HG03025 (cell line): ENCODE results near the gene GOT1.

Experiments
- ATAC-seq: cut with Tn5 transposase; IDR thresholded peaks from one replicate; pipeline ENCODE4 v1.9.1; 2021; ENCODE audit warnings: mild to moderate bottlenecking, moderate library complexity; ENCODE audit not compliant: unreplicated experiment, low FRiP score

Gene GOT1

GRCh38 chr10:99403674-99404073 is 26.8 kb downstream of the GOT1 start:
- ATAC-seq = no peak

DNA sequence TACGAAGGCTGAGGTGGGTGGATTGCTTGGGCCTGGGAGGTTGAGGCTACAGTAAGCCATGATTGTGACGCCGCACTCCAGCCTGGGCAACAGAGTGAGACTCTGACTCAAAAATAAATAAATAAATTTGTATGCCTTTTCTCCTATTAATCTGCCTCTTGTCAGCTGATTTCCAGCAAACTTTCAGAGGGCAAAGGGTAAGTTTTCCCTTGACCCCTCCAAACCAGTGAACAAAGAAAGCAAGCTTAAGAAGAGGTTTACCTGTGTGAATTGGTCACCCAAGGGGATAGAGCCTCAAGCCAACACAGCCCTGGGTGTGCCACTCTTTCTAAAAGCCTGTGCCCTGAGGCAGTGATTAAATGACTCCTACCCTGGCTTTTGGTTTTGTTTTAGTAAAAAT is 30.8 kb downstream of the GOT1 start:
- ATAC-seq = no peak

GRCh38 chr10:99396471-99396870 is 34.0 kb downstream of the GOT1 start:
- no peak for ATAC-seq

GRCh38 chr10:99395750-99396445 is 34.5 kb downstream of the GOT1 start:
- ATAC-seq = no peak

GRCh38 chr10:99394761-99395386 is 35.5 kb downstream of the GOT1 start:
- ATAC-seq = no peak

DNA sequence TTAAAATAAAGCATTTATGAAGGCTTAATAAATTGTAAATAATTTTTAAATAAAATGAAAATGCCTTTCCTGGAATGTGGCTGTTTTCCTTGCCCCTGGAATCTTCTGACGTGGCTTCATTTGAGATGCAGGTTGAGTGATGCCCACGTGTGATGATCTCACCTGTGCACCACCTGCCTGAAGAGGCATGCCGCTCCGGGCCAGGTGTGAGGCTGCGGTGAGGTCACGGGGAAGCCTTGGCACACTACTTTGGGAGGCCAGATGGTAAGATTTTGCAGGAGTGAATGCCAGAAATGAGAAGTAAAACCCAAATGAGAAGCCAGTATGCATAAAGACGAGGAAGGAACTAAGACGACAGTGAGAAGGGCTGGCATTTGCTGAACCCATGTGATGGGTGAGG is 36.2 kb downstream of the GOT1 start:
- no peak for ATAC-seq

- no peak for ATAC-seq
Measured at GRCh38 chr10:99393683-99394082, 36.7 kb downstream of the GOT1 start.

GRCh38 chr10:99393036-99393435 is 37.4 kb downstream of the GOT1 start:
- no peak for ATAC-seq

- ATAC-seq = no peak
Measured at GRCh38 chr10:99391346-99391745, 39.1 kb downstream of the GOT1 start.

DNA sequence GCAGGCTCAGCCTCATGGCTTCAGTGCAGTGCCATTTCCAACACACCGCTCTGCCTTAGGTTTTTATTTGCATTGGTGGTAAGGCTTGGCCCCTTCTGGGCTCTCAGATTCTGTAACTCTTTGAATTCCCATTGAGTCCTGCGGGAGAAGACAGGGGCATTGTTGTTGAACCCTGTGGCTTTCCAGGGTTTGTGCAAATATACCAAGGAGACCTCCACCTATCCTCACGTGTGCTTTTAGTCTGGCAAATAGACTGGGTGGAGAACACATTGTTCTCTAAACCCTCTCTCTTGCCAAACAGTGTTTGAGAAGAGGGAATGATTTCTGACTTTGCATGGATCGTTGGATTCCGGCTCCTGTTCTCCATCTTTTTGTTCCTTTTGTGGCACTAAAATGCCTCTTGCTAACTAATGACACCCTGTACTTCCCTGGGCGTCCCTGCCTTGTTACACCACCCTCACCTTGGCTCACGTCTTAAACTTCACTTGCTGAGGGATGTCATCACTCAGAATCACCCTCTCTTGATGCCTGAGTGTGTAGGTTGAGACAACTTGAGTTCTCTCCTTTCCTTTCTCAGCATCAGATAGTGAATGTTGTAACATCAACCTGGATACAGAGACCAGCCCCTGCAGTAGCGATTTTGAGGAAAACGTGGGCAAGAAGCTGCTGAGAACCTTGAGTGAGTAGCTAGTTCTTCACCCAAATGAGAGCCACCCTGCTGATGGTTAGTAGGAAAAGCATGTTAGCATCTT is 40.5 kb downstream of the GOT1 start:
- no peak for ATAC-seq

DNA sequence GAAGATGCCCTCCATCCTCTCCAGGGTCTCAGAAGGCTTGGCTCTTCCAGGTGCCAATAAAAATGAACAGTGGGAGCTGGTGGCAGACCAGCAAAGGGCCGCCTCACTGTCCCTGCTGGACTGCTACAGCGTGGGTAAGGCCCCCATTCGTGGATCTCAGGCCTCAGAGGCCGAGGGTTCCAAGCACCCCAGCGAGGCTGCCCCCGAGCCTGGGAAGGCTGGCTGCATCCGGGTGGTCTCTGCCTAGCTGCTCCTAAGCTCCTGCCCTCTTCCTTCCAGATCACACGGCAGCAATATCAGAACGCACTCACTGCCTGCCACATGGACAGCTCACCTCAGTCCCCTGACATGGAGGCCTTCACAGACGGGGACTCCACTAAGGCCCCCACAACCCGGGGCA is 42.9 kb downstream of the GOT1 start:
- ATAC-seq = no peak

DNA sequence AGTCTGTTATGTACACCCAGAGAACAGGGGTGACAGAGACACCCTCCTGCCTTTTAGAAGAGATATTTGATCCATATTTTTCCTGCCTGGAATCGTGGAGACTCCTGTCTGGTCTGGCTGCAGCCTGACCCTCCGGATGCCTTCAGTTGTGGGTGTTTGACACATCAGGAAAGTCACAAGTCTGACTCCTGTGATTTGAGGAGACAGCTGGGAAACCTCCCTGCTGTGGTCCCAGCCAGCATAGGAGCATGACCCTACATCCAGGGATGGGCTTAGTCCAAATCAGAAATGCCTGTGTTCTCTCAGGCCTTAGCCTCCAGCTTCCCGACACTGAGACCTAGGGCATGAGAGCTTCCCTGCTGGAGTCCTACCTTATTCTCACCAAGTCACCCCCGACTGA is 43.4 kb downstream of the GOT1 start:
- ATAC-seq = no peak

GRCh38 chr10:99382176-99382575 is 48.2 kb downstream of the GOT1 start:
- ATAC-seq = no peak

DNA sequence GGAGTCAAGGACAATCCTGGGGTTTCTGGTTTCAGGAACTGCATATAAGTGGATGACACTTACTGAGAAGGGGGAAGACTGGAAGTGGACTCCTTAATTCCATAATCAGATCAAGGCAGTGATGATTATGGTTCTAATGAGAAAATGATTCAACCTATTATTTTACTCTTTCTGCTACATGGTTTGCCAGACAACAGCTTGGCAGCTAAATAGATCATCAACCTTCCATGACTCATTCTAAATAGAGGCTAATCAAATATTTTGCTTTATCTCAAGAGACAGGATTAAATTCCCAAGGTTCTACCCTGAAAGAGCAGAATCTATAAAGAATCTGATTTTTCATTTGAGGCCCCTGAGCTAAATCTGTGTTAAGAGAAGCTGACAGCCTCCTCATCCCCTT is 55.0 kb downstream of the GOT1 start:
- ATAC-seq = no peak

- no peak for ATAC-seq
Measured at GRCh38 chr10:99374972-99375371, 55.5 kb downstream of the GOT1 start.

- no peak for ATAC-seq
Measured at GRCh38 chr10:99374526-99374925, 55.9 kb downstream of the GOT1 start.

DNA sequence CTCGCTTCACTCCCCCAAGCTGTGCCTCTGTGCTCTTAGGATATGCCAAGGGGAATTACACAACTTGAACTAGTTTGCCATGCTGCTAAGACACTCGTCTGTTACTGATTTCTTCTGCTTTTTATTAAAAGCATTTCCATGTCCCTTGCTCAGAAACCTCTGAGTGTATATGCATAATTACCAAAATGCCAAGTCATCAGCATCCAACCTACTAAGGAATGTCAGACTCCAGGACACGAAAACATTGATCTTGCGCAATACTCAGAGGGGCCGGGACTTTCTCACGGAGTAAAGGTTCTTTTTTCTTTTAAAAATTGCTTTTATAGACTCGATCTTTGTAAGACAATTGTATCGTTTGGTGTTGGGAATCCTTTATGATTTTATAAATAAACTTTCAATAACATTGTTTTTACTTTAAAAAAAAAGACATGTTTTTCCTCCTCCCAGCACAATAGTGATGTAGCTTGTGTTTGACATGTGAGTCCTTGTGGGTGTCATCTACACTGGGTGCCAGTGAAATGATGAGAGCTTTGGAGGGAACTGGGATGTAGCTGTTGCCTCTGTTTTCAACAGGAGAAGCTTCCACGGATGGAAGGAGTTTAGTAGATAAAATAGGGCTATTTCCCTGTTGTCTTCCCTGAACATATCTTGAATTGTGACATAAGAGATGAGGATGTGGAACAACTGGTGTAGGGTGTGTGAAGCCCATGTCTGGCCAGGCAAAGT is 57.7 kb downstream of the GOT1 start:
- no peak for ATAC-seq

- ATAC-seq = peak; percentile 81
Measured at GRCh38 chr10:99370993-99371392, 59.4 kb downstream of the GOT1 start.

- ATAC-seq = no peak
Measured at GRCh38 chr10:99369551-99369950, 60.9 kb downstream of the GOT1 start.

GRCh38 chr10:99369126-99369525 is 61.3 kb downstream of the GOT1 start:
- ATAC-seq = no peak

DNA sequence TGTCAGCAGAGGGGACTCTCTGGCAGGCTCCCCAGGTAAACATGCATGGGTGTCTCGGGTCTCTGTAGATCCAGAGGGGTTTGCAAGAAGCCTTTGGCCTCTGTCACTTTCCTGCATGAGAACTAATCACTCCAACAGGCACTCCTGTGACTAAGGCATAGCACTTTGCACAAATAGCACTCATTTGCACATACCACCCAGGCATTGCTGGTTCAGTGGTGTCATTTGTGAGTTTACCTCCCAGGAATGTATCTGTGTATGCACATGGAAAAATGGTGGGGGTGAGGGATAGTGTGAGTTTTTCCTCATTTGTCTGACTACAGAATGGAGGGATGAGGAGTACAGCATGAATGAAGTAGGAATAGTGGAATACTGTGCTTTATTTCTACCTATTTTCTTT is 61.8 kb downstream of the GOT1 start:
- no peak for ATAC-seq
